K562 (cell line): ENCODE measurements around the gene NR1D2. TPM values are rescaled to one million over a fixed set of nuclear protein-coding genes. Genes with fewer than 3 reads are reported as not detected.

Experiments
- BHLHE40 ChIP-seq: IDR thresholded peaks from 2 replicates; pipeline ENCODE4 v1.6.1; 2011; ENCODE audit warnings: low read length, improper control_type of control experiment
- CHD1 ChIP-seq: fragments of 200-600 bp; sonication (generic); IDR thresholded peaks from one replicate; pipeline ENCODE4 v1.6.1; 2012; ENCODE audit warnings: mild to moderate bottlenecking, moderate library complexity, low read length, inconsistent platforms
- GTF2A2 ChIP-seq: IDR thresholded peaks from 2 replicates; pipeline ENCODE4 v1.6.1; 2016; ENCODE audit warnings: mild to moderate bottlenecking, missing genetic modification characterization, missing compliant biosample characterization
- HDAC3 ChIP-seq: fragments of 450-650 bp; IDR thresholded peaks from 2 replicates; pipeline ENCODE4 v1.6.1; 2018; ENCODE audit warnings: borderline replicate concordance, mild to moderate bottlenecking, moderate library complexity; ENCODE audit not compliant: partially characterized antibody
- HNRNPLL ChIP-seq: fragments of 200-400 bp; formaldehyde crosslinking; IDR thresholded peaks from 2 replicates; pipeline ENCODE4 v1.6.1; 2017; ENCODE audit warnings: low read length, low read depth, mild to moderate bottlenecking; ENCODE audit not compliant: poor library complexity, severe bottlenecking
- HOXB6 ChIP-seq: fragments of 250-450 bp; sonication (Bioruptor Pico); IDR thresholded peaks from 2 replicates; pipeline ENCODE4 v1.5.1; 2022; ENCODE audit warnings: mild to moderate bottlenecking, borderline replicate concordance
- MAZ ChIP-seq, 2 experiments: fragments of 450-650 bp in 1 of 2; sonication (generic) in 1 of 2; formaldehyde crosslinking; IDR thresholded peaks in 1 of 2; conservative IDR thresholded peaks in 1 of 2; 2 replicates each; pipeline versions ENCODE4 v1.4.0 to v1.5.0; 2020; ENCODE audit warnings: mild to moderate bottlenecking in 1 of 2, missing genetic modification reagents in 1 of 2
- NFE2L1 ChIP-seq: fragments of 450-650 bp; IDR thresholded peaks from 2 replicates; pipeline ENCODE4 v1.6.1; 2016; ENCODE audit warnings: missing genetic modification characterization, low read depth, mild to moderate bottlenecking, missing compliant biosample characterization, moderate library complexity, borderline replicate concordance
- POLR2AphosphoS5 ChIP-seq: IDR thresholded peaks from 2 replicates; pipeline ENCODE4 v1.6.1; 2011; ENCODE audit warnings: mild to moderate bottlenecking, low read depth, low read length, moderate library complexity; ENCODE audit not compliant: control insufficient read depth, insufficient read depth
- POLR2G ChIP-seq: fragments of 200-400 bp; formaldehyde crosslinking; IDR thresholded peaks from 2 replicates; pipeline ENCODE4 v1.6.1; 2017; ENCODE audit warnings: low read depth, mild to moderate bottlenecking, antibody characterized with exemption, low read length, moderate library complexity
- PPARD ChIP-seq: fragments of 250-450 bp; sonication (Bioruptor Pico); IDR thresholded peaks from 2 replicates; pipeline ENCODE4 v1.8.0; 2022; ENCODE audit warnings: inconsistent platforms, mild to moderate bottlenecking, moderate library complexity
- ZNF143 ChIP-seq: sonication (generic); formaldehyde crosslinking; IDR thresholded peaks from 2 replicates; pipeline ENCODE4 v1.9.0; 2022; ENCODE audit warnings: mild to moderate bottlenecking, missing genetic modification reagents
- ZNF217 ChIP-seq: sonication (generic); formaldehyde crosslinking; IDR thresholded peaks from 2 replicates; pipeline ENCODE4 v1.8.0; 2022; ENCODE audit warnings: mild to moderate bottlenecking, missing genetic modification reagents
- ZNF511 ChIP-seq: sonication (generic); formaldehyde crosslinking; IDR thresholded peaks from 2 replicates; pipeline ENCODE4 v1.8.0; 2022; ENCODE audit warnings: mild to moderate bottlenecking, missing genetic modification reagents
- ZNF512 ChIP-seq: IDR thresholded peaks from 2 replicates; pipeline ENCODE4 v1.6.1; 2016; ENCODE audit warnings: missing genetic modification characterization, missing compliant biosample characterization
- ZNF830 ChIP-seq: fragments of 250-450 bp; sonication (Bioruptor Pico); IDR thresholded peaks from 2 replicates; pipeline ENCODE4 v1.5.0; 2021; ENCODE audit warnings: mild to moderate bottlenecking
- polyA plus RNA-seq, 8 experiments: library from polyadenylated mRNA; depleted of rRNA in 4 of 8; stranded (reverse) in 5 of 8; unstranded in 3 of 8; fragments of >200 nt; fragmentation: Nextera tagmentation in 2 of 8; fragmentation: Illumina TruSeq in 1 of 8; extraction: Ambion mirVana in 2 of 8; extraction: Trizol in 1 of 8; gene quantifications; 2 replicates each; pipeline versions ENCODE4 v1.2.1 to v1.2.3, GENCODE V29; 2011 to 2014; ENCODE audit warnings: inconsistent platforms in 1 of 8, missing spikeins in 1 of 8
- total RNA-seq, 7 experiments: library from RNA; depleted of rRNA in 6 of 7; stranded (reverse); fragments of >200 nt in 6 of 7; fragmentation: Illumina TruSeq in 2 of 7; extraction: Trizol in 2 of 7; gene quantifications; 2 replicates each; pipeline versions ENCODE4 v1.2.1 to v1.2.3, GENCODE V29; 2011 to 2021; ENCODE audit warnings: low replicate concordance in 1 of 7
- TF ChIP-seq, protein P1 (sequence below), 3 experiments: fragments of 200-800 bp in 1 of 3; fragments of 250-450 bp in 1 of 3; fragments of 450-650 bp in 1 of 3; sonication (Bioruptor Pico) in 1 of 3; sonication (Bioruptor generic) in 1 of 3; formaldehyde crosslinking in 1 of 3; IDR thresholded peaks; 2 replicates each; pipeline versions ENCODE4 v1.6.1 to v1.8.0; 2016 to 2022; ENCODE audit warnings: mild to moderate bottlenecking in 2 of 3, missing genetic modification characterization in 2 of 3, missing compliant biosample characterization in 1 of 3, moderate library complexity in 1 of 3
- TF ChIP-seq, protein P2 (sequence below): IDR thresholded peaks from 2 replicates; pipeline ENCODE4 v1.6.1; 2011; ENCODE audit warnings: borderline replicate concordance, low read depth, mild to moderate bottlenecking, moderate library complexity, low read length; ENCODE audit not compliant: insufficient read depth, poor library complexity, severe bottlenecking

The NR1D2 gene
- total and polyA plus RNA-seq, 9 of the 15 experiments (the other 6 are each of a cell fraction or from before 2014, with no cell fraction given) = 1.2 to 5.5 (median 2.9) TPM

DNA sequence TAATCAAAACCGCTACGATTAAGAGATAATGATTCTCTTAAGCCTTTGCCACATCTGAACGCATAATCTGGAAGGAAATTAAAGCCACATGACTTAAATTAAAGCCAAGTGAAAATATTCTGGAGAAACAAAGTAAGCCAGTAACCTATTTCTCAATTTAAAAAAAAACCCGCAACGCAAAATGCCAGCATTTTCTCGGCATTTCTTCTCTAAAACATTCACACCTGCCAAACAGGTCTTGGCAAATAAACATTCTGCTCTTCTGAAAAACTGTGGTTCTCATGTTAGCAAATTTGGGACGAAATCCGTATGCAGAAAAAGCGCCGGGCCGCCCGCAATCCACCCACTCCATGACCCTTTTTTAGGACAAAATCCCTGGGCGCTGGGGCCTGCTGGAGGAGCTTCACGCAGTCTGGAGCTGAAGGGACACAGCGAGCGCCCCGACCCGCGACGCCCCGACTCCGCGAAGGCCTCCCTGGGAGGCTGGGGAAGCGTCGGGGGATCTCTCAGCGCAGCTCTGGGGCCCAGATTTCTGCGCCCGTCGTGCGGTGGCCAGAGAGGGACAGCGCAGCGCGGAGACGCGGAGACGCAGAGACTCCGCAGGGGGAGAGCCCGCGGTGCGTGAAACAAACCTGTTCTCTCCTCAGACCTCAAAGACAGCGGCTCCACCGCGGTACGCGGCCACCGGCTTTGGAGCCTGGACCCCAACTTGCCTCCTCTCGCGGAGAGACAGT is 28.8 kb upstream of the NR1D2 start (continued):
- TF ChIP-seq ZNF830 (CRISPR knock-in tag) = no peak
- TF ChIP-seq POLR2G = no peak
- peak; percentile 78 for TF ChIP-seq ZNF512 (tag)
- TF ChIP-seq ZNF143 (CRISPR knock-in tag) = no peak
- TF ChIP-seq ZNF217 (CRISPR knock-in tag) = no peak
- TF ChIP-seq, protein P1, sequence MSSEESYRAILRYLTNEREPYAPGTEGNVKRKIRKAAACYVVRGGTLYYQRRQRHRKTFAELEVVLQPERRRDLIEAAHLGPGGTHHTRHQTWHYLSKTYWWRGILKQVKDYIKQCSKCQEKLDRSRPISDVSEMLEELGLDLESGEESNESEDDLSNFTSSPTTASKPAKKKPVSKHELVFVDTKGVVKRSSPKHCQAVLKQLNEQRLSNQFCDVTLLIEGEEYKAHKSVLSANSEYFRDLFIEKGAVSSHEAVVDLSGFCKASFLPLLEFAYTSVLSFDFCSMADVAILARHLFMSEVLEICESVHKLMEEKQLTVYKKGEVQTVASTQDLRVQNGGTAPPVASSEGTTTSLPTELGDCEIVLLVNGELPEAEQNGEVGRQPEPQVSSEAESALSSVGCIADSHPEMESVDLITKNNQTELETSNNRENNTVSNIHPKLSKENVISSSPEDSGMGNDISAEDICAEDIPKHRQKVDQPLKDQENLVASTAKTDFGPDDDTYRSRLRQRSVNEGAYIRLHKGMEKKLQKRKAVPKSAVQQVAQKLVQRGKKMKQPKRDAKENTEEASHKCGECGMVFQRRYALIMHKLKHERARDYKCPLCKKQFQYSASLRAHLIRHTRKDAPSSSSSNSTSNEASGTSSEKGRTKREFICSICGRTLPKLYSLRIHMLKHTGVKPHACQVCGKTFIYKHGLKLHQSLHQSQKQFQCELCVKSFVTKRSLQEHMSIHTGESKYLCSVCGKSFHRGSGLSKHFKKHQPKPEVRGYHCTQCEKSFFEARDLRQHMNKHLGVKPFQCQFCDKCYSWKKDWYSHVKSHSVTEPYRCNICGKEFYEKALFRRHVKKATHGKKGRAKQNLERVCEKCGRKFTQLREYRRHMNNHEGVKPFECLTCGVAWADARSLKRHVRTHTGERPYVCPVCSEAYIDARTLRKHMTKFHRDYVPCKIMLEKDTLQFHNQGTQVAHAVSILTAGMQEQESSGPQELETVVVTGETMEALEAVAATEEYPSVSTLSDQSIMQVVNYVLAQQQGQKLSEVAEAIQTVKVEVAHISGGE (CRISPR knock-in tag; IDR thresholded peaks at IDR 0.05) = no peak
- TF ChIP-seq BHLHE40 = no peak
- TF ChIP-seq HOXB6 (CRISPR knock-in tag) = no peak
- 0 out of 2 replicates have a peak, but pooled peaks have one; percentile 86 for TF ChIP-seq ZNF511 (CRISPR knock-in tag)
- no peak for TF ChIP-seq CHD1
- TF ChIP-seq POLR2AphosphoS5 = no peak
- TF ChIP-seq HNRNPLL = peak; percentile 91
- no peak for TF ChIP-seq GTF2A2 (tag)
- TF ChIP-seq, protein P2, sequence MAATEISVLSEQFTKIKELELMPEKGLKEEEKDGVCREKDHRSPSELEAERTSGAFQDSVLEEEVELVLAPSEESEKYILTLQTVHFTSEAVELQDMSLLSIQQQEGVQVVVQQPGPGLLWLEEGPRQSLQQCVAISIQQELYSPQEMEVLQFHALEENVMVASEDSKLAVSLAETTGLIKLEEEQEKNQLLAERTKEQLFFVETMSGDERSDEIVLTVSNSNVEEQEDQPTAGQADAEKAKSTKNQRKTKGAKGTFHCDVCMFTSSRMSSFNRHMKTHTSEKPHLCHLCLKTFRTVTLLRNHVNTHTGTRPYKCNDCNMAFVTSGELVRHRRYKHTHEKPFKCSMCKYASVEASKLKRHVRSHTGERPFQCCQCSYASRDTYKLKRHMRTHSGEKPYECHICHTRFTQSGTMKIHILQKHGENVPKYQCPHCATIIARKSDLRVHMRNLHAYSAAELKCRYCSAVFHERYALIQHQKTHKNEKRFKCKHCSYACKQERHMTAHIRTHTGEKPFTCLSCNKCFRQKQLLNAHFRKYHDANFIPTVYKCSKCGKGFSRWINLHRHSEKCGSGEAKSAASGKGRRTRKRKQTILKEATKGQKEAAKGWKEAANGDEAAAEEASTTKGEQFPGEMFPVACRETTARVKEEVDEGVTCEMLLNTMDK = no peak
- TF ChIP-seq PPARD (CRISPR knock-in tag) = no peak
- no peak for TF ChIP-seq NFE2L1 (tag)
- TF ChIP-seq HDAC3 = no peak
- no peak for TF ChIP-seq MAZ (CRISPR knock-in tag; conservative IDR thresholded peaks at IDR 0.05 in 1 of 2, IDR thresholded peaks at IDR 0.05 in 1 of 2)
